NCI-H748 (cell line): ENCODE results near the gene PSEN2.
"Not testable (repeated sequence)": the region's sequence is repeated elsewhere in the genome, so short reads cannot be mapped to it uniquely, and the experiment has no call there.

Experiments used
- DNase-seq: peaks from one replicate; lab custom pipeline; 2025; ENCODE audit not compliant: unreplicated experiment; lab: John Stamatoyannopoulos, UW

The PSEN2 gene

GRCh38 chr1:226870401-226871279 lies at the start of gene PSEN2:
Gene PSEN2, plus strand, starts transcription at chr1:226870616. Its CDS starts 11,292 bp downstream, at chr1:226881908.
- DNase-seq, result peak; percentile 72

DNA sequence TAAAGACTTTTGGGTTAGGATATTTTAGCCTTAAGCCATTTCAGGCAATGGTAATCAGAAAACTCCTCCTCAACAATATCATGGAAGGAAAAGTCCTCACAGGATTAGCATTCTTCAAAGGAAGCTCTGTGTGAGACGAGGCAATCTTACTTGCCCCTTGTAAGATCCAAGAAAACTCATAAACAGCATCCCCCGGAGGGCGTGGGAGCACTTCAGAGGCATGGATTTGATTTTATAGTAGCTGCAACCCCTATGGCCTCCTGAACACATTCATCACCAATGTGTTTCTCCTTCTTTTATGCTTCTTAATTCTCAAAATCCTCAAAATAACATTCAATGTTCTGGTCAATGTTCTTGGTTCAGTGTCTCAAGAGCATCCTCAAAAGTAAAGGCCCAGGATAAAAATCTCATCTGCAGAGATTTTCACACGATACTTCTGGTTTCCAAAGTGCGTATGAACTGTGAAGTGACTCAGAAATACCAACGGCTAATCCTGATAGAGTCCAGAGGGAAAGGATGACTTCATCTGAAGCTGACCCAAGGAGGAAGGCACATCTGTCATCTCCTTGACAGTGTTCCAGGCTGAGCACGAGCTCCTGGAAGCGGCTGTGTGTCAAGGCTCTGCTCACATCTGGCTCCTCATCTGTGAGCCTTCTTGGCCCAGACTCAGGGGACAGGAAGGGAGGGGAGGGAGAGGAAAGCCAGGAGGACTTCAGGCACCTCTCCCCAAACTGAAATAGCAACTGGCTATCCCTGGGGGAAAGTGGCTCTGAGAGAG lies 49.3 kb upstream of the PSEN2 start:
- DNase-seq, result no peak

- DNase-seq, result no peak
Observed at GRCh38 chr1:226821719-226822085, 48.7 kb upstream of the PSEN2 start.

DNA sequence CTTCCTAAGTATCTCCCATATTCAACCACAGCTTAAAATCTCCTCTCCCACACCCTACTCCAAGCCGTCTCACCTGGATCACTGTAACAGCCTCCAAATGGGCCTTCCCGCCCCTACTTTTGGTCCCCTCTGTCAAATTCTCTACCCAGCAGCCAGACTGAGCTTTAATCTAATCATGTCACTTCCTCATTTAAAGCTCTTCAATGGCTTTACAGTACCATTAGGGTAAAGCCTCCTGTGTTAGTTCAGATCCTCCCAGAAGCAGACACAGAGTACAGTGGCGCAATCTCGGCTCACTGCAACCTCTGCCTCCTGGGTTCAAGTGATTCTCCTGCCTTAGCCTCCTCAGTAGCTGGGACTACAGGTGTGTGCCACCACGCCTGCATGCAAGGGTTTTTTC lies 46.8 kb upstream of the PSEN2 start:
- DNase-seq, result no peak

DNA sequence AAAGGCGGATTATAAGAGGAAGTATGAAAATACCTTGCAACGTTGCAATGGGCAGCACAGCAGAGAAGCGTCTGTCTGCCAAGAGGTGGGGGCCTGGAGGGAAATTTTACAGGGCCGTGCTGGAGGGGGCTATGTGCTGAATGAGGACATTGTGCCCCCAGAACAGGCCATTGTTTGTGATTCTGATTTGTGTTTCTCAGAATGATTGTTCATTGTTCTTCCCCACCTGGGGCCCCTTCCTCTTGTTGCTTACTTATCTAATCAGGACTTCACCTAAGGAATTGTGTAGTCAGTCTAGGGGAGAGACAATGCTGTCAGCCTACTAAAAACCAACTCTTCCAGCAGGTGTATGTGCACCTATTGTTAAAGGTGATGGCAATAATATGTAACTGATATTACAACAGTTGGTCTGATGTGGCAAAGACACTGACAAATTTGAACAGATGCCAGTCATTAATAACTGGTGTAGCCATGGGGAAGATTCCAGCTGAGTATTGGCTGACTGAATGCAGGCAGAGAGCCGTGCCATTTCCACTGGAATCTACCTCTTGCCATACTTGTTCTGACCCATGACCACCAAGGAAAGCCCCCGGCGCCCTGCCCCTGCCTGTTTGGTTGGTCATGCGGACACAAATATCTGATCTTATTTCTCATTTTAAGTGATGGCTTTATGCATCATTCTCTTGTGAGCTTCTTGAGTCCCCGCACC lies 45.2 kb upstream of the PSEN2 start:
- DNase-seq, result peak; percentile 30

GRCh38 chr1:226825746-226826100 lies 44.7 kb upstream of the PSEN2 start:
- DNase-seq, result no peak

DNA sequence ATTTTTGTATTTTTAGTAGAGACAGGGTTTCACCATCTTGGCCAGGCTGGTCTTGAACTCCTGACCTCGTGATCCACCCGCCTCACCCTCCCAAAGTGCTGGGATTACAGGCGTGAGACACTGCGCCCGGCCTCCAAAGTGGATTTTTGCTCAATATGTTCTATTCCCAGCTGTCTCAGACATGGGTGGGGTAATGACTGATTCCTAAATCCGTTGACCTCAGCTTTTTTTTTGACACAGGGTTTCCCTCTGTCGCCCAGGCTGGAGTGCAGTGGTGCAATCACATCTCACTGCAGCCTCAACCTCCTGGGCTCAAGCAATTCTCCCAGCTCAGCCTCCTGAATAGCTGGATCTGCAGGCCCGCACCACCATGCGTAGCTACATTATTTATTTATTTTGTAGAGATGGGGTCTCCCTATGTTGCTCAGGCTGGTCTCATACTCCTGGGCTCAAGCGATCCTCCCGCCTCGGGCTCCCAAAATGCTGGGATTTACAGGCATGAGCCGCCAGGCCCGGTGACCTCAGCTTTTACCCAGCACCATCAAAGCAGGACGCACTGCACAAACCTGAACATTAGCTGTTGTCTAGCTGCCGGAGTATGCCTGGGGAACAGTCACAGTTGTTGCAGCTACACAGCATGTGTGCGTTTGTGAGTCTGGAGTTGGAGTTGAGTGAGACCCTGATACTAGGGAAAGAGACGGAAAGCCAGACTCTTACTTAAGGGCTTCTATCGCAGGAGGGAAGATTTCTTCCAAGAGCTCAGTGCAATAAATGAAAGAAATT lies 43.7 kb upstream of the PSEN2 start:
- DNase-seq, result no peak

DNA sequence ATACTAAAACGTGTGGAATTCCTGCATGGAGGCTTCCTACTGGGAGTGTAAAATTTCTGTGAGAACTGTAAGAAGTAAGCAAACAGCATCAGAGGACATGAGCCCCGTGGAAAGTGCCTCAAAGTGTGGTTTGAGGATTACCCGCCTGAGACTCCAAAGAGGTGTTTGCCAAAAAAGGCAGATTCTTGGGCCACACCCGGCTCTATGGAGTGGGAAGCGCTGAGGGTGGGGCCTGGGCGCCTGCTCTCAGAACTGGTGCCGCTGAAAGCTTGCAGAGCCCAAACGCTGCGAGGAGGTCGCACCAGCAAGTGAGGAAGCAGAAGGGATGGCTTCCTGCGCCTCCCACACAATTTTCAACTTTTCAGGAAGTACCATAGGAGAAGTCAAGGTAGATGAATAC lies 43.0 kb upstream of the PSEN2 start:
- DNase-seq, result peak; percentile 5

DNA sequence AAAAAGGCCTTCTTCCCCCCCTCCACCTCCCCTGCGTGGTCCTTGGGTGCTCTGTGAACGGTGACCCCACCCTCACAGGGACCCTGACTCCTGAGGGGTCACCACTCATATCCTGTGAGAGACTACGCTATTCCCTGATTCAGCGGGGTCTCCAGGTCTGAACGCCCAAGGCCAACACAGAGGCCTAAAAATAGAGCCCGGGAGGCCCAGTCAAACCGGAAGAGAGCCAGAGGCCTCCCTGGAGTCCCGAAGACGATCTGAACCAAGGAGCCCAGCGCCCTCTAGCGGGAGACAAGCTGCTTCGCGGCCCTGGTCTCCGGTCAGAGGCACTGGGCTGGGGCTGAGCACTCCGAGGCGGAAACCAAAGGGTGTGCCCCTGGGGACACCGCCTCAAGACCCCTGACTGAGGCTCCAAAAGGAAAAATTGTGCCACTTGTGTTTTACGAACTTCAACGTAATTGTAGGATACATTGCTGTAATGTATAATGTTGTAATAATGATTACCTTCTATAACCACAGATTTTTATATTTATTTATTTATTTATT lies 42.4 kb upstream of the PSEN2 start:
- DNase-seq, result peak; percentile 87

DNA sequence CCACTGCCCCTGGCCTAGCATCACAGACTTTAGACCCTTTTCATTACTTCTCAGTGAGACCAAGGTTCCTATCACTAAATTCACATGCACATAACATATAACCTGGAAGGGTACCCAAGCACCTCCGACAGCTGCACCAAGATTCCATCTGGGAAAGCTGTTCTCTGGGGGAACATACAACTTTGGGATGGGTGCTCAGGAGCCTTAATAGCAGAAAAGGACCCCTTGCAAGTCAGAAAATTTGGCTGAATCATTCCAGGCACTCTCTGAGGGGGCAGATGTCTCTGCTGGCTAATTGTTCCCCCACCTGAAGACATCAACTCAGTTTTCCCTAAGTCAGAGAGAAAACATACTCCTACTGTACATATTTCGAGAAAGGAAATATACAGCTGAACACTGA lies 41.3 kb upstream of the PSEN2 start:
- DNase-seq, result no peak

GRCh38 chr1:226831953-226832352 lies 38.5 kb upstream of the PSEN2 start:
- DNase-seq, result no peak

GRCh38 chr1:226832613-226833012 lies 37.8 kb upstream of the PSEN2 start:
- DNase-seq, result no peak

GRCh38 chr1:226834179-226834578 lies 36.2 kb upstream of the PSEN2 start:
- DNase-seq, result not testable (repeated sequence)

- DNase-seq, result not testable (repeated sequence)
Observed at GRCh38 chr1:226835396-226835795, 35.0 kb upstream of the PSEN2 start.

- not testable (repeated sequence) for DNase-seq
Observed at GRCh38 chr1:226837966-226838365, 32.5 kb upstream of the PSEN2 start.

DNA sequence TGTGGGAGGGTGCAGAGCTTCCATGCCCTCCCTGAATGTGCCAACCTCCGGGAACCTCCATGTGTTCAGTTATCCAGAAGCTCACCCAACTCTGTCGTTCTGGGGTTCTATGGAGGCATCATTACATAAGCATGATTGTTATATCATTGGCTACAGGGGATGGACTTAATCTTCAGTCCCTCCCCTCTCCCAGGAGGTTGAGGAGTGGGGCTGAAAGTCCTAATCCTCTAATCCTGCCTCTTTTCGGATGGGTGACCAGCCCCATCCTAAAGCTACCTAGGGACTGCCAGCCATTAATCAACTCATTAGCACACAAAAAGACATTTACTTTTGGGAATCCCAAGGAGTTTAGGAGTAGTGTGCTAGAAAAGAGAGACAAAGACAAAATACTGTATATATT lies 32.0 kb upstream of the PSEN2 start:
- no peak for DNase-seq

- no peak for DNase-seq
Observed at GRCh38 chr1:226845624-226846023, 24.8 kb upstream of the PSEN2 start.

- DNase-seq, result no peak
Observed at GRCh38 chr1:226846786-226847185, 23.6 kb upstream of the PSEN2 start.

- DNase-seq, result not testable (repeated sequence)
Observed at GRCh38 chr1:226854548-226854947, 15.9 kb upstream of the PSEN2 start.

GRCh38 chr1:226862890-226863289 lies 7.5 kb upstream of the PSEN2 start:
- no peak for DNase-seq

- no peak for DNase-seq
Observed at GRCh38 chr1:226863446-226863845, 7.0 kb upstream of the PSEN2 start.
